GM21423 (cell line): ENCODE measurements around the gene SIGLEC11.
"Not testable (repeated sequence)": the region's sequence is repeated elsewhere in the genome, so short reads cannot be mapped to it uniquely, and the experiment has no call there.

Experiments
- ATAC-seq: cut with Tn5 transposase; IDR thresholded peaks from one replicate; pipeline ENCODE4 v1.9.1; 2021; ENCODE audit warnings: mild to moderate bottlenecking, moderate library complexity; ENCODE audit not compliant: unreplicated experiment

Gene SIGLEC11

GRCh38 chr19:49960980-49961379 is at the start of gene SIGLEC11:
Gene SIGLEC11 (minus strand): TSS chr19:49961172. CDS start chr19:49961081, 91 bp downstream.
- ATAC-seq, result not testable (repeated sequence)

GRCh38 chr19:50008532-50008931 is 47.6 kb upstream of the SIGLEC11 start:
- ATAC-seq, result no peak

- ATAC-seq, result no peak
These were observed 47.0 kb upstream of the SIGLEC11 start for GRCh38 chr19:50007947-50008346.

GRCh38 chr19:50007170-50007569 is 46.2 kb upstream of the SIGLEC11 start:
- no peak for ATAC-seq

- no peak for ATAC-seq
These were observed 44.5 kb upstream of the SIGLEC11 start for GRCh38 chr19:50005428-50005827.

- ATAC-seq, result no peak
These were observed 42.9 kb upstream of the SIGLEC11 start for GRCh38 chr19:50003810-50004419.

DNA sequence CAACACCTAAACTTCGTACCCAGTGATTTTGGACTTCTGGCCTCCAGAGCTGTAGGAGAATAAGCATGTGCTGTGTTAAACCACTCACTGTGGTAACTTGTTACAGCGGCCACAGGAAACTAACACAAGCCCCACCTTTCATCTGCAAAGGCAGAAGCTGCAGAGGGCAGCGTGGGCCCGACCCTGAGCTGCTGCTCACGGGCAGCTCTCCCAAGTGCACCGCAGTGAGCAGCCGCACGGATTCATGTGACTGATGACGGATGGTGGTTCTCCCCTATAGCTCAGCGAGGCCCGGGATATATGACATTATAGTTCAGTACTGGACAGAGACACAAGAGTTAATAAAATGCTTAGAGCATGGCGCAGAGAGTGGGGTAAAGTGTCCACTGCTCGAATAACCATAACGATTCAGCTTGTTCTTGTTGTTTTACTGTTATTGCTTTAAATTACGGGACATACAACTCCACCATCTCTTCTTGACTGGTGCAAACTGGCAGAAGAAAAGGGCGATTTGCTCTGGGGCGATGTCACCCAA is 42.3 kb upstream of the SIGLEC11 start:
- ATAC-seq, result no peak

DNA sequence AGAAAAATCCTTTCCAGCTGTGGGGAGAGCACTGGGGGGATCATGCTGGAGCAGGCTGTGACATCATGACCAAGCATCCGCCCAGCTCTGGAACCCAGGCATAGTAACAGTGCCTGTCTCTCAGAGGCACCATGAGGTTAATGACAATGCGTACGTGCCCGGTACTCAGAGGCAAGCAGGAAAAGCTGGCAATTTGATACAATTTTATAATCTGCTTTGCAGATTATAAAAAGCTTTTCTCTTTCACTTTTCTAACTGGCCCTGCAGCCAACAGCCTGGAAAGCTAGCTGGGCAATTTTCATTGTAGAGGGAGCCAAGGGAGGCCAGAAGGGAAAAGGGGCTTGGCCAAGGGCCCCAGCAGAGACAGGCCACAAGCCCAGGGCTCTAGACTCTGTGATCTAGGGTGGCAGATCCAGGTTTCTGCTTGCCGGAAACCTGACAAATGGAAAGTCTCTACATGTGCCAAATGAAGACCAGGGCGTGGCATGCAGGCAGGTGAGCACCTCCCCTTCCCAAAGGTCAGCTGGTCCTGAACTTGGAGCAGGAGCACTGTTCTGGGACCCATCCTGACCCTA is 41.5 kb upstream of the SIGLEC11 start:
- no peak for ATAC-seq

DNA sequence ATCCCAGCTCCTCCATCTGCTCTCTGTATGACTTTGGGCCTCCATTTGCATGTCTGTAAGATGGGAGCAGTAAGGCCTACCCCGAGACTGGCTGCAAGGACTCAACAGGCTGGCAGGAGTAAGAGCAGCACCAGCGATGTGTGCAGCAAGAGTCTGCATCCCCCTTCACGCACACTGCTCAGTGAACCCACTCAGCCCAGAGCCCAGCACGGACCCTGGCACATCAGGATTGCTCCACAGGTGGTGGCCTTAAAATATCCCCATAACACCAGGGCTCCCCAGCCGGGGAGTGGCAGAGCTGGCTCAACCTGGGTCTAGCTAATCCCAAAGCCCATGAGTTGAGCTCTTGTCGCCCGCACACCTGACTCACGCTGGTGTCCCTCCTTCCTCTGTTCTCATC is 40.8 kb upstream of the SIGLEC11 start:
- no peak for ATAC-seq

GRCh38 chr19:50000841-50001557 is 40.0 kb upstream of the SIGLEC11 start:
- no peak for ATAC-seq

DNA sequence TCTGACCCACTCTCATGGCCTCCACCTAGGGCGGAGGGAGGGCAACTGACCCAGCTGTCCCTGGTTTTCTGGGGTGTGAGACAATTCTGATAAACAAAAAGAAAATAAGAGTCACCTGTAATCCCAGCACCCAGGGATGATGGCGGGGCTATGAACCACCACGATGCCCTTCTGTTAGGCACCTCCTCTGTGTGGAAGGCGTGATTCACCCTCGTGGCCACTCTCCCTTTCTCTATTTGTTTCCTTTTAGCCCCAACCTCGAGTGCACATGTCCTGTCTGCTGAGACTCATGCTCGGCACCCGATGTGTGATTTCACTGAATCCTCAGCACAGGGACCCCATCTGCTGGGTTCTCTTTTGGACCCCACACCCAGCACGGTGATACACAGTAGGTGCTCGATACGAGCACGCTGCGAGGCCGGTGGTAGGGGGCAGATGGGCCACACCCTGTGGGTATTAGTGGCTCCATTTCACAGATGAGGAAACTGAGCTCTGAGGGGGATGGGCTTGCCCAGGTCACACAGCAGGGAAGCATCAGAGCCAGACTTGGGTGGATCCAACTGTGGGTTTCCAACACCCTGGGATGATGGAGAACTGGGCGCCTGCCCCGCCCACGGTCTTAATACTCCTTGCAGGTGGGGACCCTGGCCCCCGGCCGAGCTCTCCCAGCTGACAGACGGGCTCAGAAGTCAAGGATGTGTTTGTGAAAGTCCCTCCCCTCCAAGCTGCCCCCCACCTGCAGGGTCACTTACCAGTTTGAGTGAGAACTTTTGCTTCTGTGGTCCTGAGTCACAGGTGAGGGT is 39.3 kb upstream of the SIGLEC11 start:
- ATAC-seq, result no peak

- no peak for ATAC-seq
These were observed 38.5 kb upstream of the SIGLEC11 start for GRCh38 chr19:49999371-50000010.

- ATAC-seq, result no peak
These were observed 36.7 kb upstream of the SIGLEC11 start for GRCh38 chr19:49997709-49998108.

GRCh38 chr19:49988433-49988832 is 27.5 kb upstream of the SIGLEC11 start:
- no peak for ATAC-seq

DNA sequence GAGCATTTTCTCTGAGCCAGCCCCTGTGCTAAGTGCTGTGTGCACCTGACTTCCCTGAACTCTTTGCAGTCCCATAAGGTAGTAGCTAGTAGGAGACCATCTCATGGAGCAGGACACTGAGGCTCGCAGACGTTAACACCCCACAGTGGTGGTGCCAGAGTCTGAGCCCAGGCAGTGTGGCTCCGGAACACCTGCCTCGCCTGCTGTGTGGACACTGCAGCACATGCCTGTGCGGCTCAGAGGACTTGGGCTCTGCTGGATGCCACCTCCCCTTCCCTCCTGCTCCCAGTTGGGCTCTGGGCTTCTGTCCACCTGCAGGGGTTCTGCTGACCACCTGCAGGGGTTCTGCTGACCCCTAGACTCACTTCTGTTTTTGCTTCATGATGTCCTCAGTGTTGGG is 27.0 kb upstream of the SIGLEC11 start:
- no peak for ATAC-seq

DNA sequence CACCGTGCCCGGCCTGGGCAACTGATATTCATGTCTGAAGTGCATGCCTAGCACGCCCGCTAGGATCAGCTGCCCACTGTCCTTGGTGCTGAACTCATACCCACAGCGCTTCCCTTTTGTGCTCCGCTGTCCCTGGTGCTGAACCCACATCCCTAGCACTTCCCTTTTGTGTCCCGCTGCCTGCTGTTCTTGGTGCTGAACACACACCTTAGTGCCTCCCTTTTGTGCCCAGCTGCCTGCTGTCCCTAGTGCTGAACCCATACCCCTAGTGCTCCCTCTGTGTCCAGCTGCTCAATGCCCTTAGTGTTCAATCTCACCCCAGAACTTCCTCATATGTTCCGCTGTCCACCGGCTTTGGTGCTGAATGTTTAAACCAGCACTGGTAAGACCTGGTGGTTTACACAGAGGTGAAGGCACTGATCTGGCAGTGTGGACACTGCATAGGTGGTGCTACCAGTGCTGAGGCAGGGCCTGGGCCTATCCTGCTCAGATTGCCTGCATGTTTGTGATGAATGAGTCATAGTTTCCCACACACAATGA is 26.3 kb upstream of the SIGLEC11 start:
- ATAC-seq, result peak; percentile 68

DNA sequence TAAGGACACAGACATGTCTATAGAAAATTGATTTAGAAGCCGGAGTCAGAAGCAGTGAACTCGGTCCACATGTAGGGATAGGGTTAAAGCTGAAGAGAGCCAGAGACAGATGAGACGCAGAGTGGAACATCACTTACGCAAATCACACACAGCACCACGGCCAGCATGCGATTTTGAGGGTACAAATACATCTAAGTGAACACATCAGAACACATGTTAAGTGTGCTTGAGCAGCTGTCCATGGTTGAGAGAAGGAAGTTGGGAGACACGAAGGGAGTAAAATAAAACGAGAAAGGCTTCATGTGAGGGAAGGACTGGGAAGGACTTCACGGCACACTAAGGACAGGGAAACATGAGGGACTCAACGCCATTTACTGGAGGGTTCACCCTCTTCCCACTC is 25.4 kb upstream of the SIGLEC11 start:
- no peak for ATAC-seq

- no peak for ATAC-seq
These were observed 24.9 kb upstream of the SIGLEC11 start for GRCh38 chr19:49985871-49986270.

DNA sequence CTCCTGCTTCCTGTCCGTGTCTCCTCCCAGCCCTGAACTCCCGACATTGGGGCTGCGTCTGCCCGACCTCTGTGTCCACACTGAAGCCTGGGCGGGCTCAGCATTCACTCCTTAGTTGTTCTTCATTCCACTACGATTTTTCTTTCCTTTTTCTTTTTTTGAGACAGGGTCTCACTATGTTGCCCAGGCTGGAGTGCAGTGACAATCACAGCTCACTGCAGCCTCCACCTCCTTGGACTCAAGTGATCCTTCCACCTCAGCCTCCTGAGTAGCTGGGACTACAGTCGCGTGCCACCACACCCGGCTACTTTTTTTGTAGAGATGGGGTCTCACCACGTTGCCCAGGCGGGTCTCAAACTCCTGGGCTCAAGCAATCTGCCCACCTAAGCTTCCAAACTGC is 23.5 kb upstream of the SIGLEC11 start:
- ATAC-seq, result no peak

DNA sequence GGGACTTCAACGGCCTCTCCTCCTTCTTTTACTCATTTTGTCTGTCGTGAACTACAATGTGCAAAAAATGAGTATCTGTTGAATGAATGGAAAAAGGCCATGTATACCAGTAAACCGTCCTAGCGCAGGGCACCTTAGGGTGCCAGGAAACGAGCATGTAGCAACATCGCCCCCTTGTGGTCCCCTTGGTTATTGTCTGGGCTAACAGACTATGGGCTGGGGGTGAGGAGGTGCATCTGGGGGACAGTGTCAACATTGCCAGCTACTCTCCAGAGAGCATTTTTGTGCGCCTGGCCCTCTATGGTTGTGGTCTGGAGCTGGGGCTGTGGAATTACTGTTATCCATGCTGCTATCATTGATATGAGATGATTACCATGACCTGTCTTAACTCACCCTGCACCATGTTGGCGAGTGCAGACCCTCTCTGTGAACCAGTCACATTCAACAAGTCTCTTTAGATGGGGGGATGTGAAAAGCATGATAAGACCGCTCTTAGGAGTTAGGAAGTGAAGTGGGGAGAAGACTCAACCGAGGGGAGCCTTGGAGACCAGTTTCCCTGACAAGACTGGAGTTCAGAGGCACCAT is 22.8 kb upstream of the SIGLEC11 start:
- no peak for ATAC-seq
